COLO829 (cell line): ENCODE measurements around the gene ETF1.
"Not testable (repeated sequence)": the region's sequence is repeated elsewhere in the genome, so short reads cannot be mapped to it uniquely, and the experiment has no call there.

Experiments
- DNase-seq: peaks from one replicate; pipeline ENCODE4 v3.0.0; 2012; ENCODE audit warnings: low spot score

ETF1 gene

GRCh38 chr5:138528744-138529469, 14.1 kb downstream of the ETF1 start:
- DNase-seq: no peak

GRCh38 chr5:138528208-138528607, 14.8 kb downstream of the ETF1 start:
- DNase-seq: no peak

GRCh38 chr5:138527170-138527569, 15.9 kb downstream of the ETF1 start:
- DNase-seq: no peak

GRCh38 chr5:138523406-138523805, 19.6 kb downstream of the ETF1 start:
- DNase-seq: no peak

- DNase-seq: no peak
Measured at GRCh38 chr5:138520971-138521370, 22.1 kb downstream of the ETF1 start.

GRCh38 chr5:138517437-138517836, 25.6 kb downstream of the ETF1 start:
- DNase-seq: no peak

- DNase-seq: no peak
Measured at GRCh38 chr5:138515556-138516245, 27.3 kb downstream of the ETF1 start.

- DNase-seq: no peak
Measured at GRCh38 chr5:138514021-138514420, 29.0 kb downstream of the ETF1 start.

- no peak for DNase-seq
Measured at GRCh38 chr5:138508958-138509357, 34.1 kb downstream of the ETF1 start.

GRCh38 chr5:138507485-138507884, 35.6 kb downstream of the ETF1 start:
- DNase-seq: not testable (repeated sequence)

GRCh38 chr5:138506370-138507306, 36.4 kb downstream of the ETF1 start:
- DNase-seq: no peak

GRCh38 chr5:138504799-138505198, 38.2 kb downstream of the ETF1 start:
- DNase-seq: no peak

- peak; percentile 62 for DNase-seq
Measured at GRCh38 chr5:138503487-138504270, 39.4 kb downstream of the ETF1 start.

- DNase-seq: no peak
Measured at GRCh38 chr5:138502521-138502920, 40.5 kb downstream of the ETF1 start.

- no peak for DNase-seq
Measured at GRCh38 chr5:138502121-138502520, 40.9 kb downstream of the ETF1 start.

GRCh38 chr5:138498376-138498775, 44.7 kb downstream of the ETF1 start:
- DNase-seq: no peak

- no peak for DNase-seq
Measured at GRCh38 chr5:138495351-138495750, 47.7 kb downstream of the ETF1 start.

- no peak for DNase-seq
Measured at GRCh38 chr5:138492560-138493045, 50.4 kb downstream of the ETF1 start.

- DNase-seq: peak; percentile 51
Measured at GRCh38 chr5:138491669-138492559, 51.1 kb downstream of the ETF1 start.

- no peak for DNase-seq
Measured at GRCh38 chr5:138491284-138491648, 51.8 kb downstream of the ETF1 start.
